NCI-H1048 (cell line): ENCODE results near the gene ABHD17A.

Experiments
- DNase-seq: peaks from one replicate; lab custom pipeline; 2025; lab: John Stamatoyannopoulos, UW

Gene ABHD17A

DNA sequence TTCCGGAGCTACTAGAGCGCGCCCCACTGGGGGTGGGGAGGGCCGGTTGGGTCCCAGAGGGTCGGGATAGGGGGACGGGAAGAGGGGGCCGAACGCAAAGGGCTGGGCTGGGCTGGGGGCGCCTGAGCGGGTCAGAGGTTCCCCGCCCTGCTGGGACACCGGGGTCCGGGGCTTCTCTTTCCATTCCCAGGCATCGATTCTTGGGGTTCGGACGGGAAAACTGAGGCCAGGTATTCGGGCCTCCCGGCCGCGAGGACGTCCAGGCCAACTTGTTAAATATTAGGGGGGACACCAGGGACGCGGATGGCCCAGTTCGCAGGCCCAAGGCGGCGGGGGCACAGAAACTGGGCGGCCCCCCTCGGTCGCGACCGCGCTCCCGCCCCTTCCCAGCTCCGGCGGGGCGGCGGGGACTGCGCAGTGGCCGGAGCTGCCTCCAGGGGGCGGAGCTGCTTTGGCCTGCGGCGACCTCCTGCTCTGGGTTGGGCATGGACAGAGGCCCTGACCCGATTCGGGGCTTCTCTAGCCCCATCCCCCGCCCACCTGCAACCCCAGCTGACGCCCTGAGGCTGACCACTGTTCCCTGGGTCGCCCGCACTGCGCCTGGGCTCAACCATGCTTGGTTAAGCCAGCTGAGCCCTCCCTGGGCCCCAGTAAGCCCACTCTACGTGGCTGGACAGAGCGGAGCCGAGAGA is 20.7 kb downstream of the ABHD17A start:
- DNase-seq: no peak

DNA sequence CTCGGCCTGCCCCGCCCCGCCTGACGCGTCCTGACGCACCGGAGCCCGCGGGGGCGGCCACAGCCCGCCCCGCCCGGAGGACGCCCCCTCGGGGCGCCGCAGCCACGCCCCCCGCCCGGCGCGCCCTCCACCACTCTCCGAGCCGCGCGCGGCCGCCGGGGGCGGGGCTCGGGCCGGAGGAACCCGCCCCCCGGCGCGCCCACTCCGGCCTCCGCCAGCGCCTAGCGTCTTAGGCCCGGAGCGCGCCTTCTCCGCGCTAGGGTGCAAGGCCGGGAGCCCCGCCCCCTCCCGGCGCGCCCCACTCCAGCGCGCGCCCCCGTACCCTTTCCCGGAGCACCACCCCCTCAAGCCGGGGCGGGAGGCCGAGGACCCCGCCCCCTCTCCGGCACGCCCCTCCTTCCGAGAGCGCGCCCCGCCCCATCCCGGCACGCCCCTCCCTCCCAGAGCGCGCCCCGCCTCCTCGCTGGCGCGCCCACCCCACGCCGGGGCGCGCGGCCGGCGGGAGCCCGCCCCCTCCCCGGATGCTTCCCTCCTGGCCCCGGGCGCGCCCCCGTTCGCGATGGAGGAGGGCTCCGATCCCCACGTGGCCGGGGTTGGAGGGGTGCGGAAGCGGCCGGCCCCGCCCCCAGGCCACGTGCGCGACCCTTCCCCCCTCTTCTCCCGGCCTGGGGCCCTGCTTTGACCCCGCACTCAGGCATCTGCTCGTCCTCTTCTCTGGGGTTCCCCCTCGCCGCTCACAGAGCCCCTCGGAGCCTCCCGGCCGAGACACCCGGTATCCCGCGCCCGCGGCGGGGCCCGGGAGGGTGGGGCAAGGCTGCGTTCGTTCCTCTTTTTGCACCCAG is 21.4 kb downstream of the ABHD17A start:
- peak; percentile 84 for DNase-seq

DNA sequence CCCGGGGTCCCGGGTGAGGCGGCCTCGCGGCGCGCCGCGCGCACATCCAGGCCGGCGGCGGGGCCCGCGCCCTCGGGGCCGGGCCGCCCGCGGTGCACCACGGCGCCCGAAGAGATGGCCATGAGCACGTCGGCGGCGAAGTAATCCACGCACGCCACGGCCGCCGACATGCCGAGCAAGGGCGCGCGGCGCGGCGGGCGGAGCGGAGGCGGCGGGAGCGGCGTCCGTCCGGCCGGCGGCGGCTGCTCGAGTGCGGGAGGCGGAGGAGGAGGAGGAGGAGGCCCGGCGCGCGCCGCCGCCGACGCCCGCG is 22.0 kb downstream of the ABHD17A start, which contains the start of gene KLF16:
Gene KLF16, minus strand, starts transcription at position 252 of the 310 bp plus-strand sequence. Its CDS starts 82 bp downstream, at position 170.
- no peak for DNase-seq

DNA sequence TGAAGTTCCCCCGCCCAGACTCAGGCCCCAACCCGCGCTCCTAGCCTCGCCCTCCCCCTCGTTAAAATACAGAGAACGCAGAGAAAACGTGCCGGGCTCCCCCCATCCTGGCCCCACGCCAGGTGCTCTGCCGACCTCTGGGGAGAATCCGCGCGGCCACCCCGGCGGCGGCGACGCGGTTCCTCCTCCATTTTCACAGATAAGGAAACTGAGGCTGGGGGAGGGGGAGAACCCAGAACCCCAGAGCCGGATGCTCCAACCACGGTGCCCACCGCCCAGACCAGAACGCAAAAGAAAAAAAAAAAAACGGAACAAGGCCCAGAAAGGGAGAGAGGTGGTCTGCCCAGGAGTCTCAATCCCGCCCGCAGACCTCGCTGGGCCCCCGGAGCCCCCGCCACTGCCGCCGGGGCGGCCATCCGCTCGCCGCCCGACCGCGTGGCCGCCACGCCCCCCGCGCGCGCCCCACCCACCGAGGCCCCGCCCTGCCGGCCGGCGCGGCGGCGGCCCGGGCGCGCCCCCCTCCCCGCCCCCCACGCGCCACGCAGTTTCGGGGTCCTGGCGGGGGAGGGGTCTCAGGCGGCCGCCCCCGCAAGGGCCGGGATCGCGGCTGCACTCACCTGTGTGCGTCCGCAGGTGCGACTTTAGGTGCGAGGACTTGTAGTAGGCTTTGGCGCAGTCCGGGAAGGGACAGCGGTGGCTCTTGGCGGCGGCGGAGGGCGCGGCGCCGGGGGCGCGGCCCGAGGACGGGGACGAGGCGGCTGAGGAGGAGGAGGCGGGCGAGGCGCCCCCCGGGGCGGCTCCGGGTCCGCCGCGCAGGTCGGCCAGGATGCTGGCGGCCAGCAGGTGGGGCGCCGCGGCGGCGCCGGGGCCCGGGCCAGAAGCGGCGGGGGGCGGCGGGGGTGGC is 22.6 kb downstream of the ABHD17A start:
- DNase-seq: no peak

DNA sequence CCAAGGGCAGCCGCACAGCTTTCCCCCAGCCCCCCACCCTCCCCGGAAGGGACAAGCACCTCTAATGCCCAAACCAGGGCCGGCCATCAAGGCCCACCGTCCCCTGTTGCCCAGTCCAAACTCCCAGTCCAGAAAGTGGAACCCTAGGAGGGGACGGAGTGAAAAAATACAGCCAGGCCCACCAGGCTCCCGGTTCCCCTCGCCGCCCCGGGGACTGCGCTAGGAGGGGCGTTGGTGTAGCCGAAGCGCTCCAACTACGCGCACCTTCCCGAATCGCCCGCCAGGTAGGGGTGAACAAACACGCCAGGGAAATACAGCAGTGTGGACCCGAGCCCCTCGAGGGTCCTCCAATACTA is 23.2 kb downstream of the ABHD17A start:
- no peak for DNase-seq

DNA sequence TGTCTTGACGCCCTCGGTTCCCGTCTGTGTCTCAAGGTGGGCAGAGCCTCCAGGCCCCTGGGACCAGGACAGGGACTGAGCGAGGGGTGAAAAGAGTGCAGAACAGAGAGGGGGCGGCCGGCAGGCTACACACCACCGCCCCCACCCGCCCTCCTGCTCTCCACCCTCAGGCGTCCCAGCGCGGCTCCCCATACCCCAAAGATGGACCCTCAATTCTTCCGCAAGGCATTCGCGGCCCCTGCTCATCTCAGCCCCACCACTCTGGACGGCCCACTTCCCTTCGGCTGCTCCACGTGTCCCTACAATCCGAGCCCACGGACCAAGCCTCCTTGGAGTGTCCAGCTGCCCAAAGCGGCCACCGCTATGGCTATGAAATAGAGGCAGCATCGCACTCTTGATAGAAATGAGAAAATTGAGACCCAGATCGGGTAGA is 23.7 kb downstream of the ABHD17A start:
- no peak for DNase-seq

DNA sequence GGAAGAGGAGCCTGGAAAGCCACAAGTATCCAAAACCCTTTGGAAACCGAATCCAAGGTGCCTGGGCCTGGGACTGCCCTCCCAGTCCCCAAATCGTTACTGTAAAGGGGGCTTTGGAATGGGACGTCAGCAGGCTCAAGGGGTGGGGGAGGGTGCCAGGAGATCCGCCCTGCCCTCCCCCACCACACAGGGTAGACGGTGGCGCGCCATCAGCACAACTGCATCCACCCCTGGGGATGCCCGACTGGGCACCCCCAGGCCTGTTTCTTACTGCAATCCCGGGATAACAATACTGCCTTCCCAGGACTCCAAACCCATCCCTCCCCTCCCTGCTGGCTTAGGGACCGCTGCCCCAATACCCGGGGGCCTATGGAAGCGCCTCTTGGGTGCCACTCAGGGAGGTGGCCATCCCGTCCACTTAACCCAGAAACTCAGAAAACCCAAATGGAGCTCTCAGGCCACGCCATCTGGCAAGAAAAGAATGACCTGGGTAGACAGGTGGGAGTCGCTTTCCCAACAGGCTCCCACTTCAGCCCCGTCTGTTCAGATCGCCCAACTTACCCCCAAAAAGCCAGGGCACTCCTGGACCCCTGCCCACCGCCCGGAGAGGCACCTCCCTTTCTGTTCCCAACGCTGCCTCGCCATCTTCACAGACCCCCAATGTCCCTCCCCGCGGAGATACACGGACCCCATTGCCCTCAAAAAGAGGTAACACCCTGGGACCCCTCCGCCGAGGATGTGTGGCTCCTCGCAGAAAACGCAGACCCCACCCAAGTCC is 24.3 kb downstream of the ABHD17A start:
- no peak for DNase-seq

DNA sequence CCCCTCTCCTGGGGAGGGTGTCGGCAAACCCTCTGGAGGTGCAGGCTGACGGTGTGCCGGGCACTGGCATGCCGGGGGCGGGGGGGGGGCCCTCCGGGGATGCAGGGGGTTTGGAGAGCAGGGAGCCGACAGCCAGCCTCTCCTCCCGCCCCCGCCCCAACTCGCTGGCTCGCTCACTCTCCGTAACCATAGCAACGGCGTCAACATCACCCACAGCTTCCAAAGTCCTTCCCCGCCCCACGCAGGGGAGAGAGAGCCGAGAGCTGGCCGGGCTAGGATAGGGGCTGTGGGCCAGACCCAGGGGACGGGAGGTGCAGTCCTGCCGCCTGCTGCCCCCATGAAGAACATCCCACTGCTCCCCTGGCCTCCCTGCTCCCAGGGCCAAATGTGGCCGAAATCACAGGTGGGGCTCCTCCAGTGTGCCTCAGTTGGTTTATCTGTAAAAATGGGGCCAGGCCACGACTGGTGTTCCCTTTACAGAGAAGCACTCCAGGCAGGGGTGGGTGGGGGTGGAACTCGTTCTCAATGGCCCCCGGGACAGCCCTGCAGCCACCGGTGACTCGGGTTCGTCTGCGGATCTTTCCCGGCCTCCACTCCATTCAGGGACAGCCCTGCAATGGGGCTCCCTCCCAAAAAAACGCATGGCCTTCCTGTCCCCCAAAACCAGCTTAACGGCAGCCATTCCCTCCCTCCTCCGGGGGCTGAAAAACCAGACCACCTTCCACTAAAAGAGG is 25.1 kb downstream of the ABHD17A start:
- DNase-seq: no peak

DNA sequence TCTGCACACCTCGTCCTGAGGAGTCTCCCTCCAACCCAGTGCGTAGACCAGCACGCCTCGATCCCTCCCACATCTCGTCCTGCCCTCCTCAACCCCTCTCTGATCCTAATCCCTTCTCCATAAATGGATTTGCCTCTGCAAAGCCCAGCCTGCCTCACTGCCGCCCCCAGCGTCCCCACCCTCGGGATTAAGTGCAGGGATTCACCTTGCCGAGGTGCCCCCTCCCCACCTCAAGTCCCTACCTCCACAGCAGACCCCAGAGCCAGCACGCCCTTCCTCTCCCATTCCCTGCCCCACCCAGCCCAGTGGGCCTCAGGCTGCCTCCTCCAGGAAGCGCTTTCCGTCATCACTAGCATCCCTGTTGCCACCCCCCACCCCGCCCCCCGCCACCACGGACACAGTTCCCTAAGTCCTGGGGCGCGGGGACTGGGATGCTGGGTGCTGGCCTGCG is 25.9 kb downstream of the ABHD17A start:
- no peak for DNase-seq

DNA sequence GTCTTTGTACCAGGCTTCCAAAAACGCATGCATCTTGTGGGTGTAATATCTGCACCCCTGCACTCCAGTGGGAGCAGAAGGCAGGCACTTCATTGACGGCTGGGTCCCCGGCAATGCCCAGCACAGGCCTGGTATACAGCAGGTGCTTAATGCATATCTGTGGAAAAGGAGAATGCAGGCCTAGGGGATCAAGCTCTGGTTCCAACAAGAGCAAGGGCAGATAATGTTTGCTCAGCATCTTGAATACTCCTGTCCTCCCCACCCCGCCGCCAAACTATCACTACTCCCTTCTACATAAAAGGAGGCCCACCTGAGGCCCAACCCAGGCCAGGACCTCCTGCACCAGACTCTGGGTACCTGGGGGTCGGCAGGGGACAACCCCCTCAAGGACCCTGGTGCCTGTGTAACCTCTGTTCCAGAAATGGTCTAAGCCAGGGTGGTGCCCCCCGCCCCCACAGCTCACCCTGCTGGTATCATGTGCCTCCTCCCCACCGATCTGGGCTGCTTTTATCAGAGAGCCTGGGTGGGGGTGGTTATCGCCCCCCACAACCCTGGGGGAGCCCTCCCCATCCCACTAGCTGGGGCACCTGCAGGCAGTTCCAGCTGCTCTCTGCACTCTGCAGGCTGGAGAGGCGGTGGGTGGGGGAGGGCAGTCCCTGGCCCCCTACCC is 26.7 kb downstream of the ABHD17A start:
- no peak for DNase-seq

DNA sequence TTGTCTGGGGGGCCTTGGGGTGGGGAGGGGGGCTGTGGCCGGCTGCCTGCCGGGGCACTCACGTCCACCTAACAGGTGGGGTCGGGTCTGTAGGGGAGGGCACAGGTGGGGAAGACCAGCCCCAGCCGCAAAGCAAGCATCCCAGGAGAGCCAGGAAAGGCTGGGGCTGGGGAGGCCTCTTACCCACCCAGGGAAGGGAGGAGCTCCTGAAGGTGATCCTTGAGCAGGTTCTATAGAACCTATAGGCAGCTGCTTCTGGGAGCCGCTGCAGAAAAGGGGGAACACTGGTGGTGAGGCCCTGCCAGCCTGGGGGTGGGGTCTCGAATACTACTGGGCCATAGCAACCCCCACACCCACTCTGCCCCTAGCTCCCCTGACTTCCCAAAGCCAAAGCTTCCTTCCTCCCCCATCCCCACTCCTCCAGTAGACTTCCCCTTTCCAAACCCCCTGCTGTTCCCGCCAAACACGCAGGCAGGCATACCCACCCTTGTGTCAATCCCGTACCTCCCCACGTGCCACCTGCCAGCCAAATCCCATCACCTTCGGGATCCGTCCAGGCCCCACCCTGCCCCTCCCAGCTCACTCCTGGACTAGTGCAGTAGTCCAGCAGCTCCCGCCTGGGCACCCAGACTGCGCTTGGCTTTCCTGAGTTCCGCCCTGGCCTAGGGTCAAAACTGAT is 27.5 kb downstream of the ABHD17A start:
- DNase-seq: no peak

DNA sequence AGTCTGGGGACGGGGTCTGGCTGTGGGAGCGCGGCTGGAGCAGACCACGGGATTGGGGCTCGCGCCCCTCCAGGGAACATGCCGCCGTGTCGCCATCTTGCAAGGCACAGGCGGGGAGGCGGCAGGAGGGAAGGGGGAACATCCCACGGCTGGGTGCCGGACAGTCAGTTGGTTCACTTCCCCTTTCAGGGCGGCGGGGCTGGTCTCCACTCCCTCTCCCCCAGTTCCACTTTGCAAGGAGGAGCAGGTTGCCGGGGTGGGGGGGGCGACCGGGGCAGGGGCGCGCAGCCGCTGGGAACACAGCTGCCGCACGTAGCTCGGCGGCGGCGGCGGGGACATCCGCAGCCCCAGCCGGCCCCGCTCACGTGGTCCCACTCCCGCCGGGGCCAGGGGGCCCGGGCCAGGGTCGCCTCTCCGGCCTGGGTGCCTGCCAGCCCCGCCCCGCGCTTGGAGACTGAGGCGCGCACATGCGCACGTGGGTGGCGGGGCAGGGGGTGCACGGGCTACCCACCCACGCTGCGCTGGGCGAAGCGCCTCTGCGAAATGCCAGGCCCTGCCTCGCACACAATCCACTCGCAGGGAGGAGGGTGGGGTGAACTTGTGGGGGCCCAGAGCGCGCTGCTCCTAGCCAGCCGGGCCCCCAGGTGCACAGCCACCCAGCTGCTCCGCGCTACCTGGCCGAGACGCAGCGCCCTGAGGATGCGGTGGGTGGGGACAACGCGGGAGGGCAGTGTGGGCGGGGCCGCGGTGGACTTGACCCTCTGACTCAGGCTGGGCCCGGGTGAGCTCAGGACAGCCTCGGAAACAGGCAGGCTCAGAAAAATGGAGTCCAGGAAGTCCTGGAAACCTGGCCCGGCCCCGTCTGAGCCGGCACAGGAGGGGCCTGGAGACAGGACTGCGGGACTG is 28.3 kb downstream of the ABHD17A start:
- DNase-seq: no peak

DNA sequence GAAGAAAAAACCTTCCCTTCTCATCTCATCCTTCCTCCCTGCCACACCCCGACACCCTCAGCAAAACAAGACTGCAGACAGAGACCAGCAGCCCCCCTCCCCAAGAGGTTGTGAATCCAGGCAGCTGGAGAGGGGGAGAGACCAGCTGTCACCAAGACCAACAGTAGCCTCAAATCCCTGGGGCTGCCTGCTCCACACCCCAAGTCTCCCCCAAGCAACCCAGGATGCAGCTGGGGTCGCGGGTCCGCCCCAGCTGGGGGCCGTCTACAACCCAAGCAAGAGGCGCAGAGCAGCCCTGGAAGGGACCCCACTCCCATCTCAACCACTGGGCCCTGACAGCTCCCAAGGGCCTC is 29.0 kb downstream of the ABHD17A start:
- DNase-seq: no peak

DNA sequence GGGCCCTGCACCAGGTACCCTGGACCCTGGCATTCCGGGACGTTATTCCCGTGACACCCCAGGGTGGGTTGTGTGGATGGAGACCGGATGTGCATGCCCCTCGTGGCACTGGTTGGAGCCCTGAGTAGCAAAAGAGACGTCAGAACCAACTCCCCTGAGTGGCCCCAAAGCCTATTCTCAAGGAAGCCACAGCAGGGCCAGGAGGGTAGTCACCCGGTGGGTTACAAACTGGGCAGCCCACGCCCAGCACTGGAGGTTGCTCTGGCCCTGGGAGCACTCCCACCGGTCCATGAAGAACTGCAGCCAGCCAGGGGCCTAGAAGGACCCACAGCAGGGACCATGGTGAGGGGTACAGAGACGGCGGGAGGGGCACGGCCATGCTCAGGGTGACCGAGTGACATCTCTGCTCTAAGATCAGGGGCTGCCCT is 29.5 kb downstream of the ABHD17A start:
- no peak for DNase-seq

DNA sequence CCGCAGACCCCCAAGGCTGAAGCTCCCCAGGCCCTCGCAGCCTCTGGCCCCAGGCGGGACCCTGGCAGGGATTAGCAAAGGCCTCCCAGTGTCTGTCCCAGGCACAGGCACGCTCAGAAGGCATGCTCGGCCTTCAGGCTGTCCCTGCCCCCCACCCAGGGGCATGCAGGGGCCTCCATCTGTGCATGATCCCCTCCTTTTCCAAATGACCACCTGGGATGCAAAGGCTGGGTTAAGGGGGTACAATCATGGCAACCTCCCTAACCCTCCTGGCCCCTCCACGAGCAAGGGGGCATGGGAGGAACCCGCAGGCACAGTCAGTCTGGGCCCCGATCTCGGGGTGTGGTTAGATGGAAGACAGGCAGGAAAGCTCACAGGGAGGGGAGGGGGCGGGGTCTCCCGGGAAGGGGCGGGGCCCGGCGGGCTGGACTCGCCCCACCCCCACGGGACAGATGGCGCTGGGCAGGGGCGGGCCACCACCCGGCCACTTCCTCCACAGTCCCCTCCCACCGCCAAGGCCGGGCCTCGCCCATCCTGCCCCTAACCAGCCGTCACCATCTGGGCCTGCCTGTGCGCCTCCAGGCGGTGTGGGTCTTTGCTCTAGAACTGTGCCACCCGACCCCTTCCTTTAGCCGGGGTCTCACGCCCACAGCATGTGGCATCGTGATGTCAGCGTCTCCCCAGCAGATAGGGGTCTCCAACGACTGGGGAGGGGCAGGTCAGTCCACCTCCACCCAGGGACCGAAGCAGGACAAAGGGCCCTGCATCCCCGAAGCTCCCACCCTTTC is 30.1 kb downstream of the ABHD17A start:
- no peak for DNase-seq

DNA sequence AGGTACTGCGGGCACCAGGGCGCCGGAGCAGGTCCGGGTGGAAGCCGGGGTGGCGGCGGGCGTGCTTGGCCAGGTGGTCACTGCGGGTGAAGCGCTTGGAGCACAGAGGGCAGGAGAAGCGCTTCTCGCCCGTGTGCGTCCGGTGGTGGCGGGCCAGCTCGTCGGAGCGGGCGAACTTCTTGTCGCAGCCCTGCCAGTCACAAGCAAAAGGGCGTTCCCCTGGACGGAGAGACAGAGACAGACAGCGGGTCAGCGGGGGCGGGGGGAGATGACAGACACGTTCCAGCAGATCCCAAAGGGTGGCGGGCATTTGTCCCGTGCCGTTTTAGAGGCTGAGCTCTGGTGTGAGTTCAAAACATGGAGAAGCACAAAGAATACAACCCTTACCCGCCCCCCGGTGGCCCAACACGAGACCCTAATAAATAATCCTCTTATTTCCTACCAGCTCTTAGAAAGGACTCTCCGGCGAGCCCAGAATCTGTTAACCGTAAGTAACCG is 30.7 kb downstream of the ABHD17A start:
- DNase-seq: no peak

DNA sequence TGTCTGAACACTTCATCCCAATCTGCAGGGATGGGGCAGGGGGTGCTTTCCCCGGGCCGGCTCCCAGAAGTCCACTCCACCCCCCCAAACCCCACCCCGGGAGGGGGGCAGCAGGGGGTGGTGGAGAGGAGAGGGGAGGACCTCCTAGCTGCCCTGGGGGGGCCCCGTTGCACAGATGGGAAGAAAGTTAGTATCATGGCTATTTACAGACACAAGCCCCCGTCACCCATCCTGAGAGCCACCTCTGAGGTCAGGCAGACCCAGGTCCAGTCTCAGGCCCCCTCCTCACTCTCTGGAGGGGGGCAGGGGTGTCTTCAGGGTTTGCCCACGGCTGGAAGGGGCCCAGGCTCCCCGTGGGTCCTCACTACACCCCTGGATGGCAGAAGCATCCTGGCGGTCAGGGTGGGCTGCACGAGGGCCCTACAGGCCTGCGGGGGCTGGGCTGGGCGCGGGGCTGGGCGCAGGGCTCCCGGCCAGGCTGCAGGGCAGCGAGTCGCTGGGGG is 31.2 kb downstream of the ABHD17A start:
- DNase-seq: no peak
